RWPE1 (cell line): ENCODE results near the gene DPM1.

Experiments used
- CTCF ChIA-PET: fragments of 350-600 bp; sonication (Branson Sonifier 250); formaldehyde crosslinking; extraction: SDS; loops from one replicate; lab custom pipeline; 2021; lab: Yijun Ruan, JAX
- POLR2A ChIA-PET: fragments of 400-600 bp; formaldehyde crosslinking; extraction: SDS; loops from one replicate; lab custom pipeline; 2020; ENCODE audit warnings: antibody characterized with exemption; ENCODE audit not compliant: low non-redundant PET; lab: Yijun Ruan, JAX
- DNase-seq: peaks from one replicate; pipeline ENCODE4 v3.0.0; 2012; ENCODE audit warnings: low spot score
- H3K27ac ChIP-seq: fragments of 450-650 bp; 2 replicates; pipeline ENCODE4 v1.5.1; 2017
- TF ChIP-seq, protein P1 (sequence below): fragments of 450-650 bp; conservative IDR thresholded peaks from 2 replicates; pipeline ENCODE4 v1.5.1; 2017; ENCODE audit warnings: low read depth, mild to moderate bottlenecking

The DPM1 gene

DNA sequence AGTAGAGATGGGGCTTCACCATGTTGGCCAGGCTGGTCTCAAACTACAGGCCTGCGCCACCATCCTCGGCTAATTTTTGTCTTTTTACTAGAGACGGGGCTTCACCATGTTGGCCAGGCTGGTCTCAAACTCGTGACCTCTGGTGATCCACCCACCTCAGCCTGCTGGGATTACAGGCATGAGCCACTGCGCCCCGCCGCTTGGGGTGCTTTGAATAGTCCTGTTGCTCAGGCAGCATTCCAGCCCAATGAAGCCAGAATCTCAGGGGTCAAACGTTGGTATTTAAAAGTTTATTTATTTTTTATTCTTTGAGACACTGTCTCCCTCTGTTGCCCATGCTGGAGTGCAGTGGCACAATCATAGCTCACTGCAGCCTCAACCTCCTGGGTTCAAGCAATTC is 11.6 kb upstream of the DPM1 start:
- CTCF ChIA-PET, result interaction anchor here (0.6 kb wide), 1 partner anchor 340 kb away, joined by 3 read pairs; no protein-coding TSS in a partner anchor
- POLR2A ChIA-PET, result no interaction called here

GRCh38 chr20:50969435-50969834 is 11.1 kb upstream of the DPM1 start:
- POLR2A ChIA-PET, result no interaction called here
- H3K27ac ChIP-seq, result no peak overlapping the region
- no peak for DNase-seq
- CTCF ChIA-PET, result interaction anchor here (0.6 kb wide), 1 partner anchor 341 kb away, joined by 3 read pairs; no protein-coding TSS in a partner anchor
- TF ChIP-seq, protein P1, sequence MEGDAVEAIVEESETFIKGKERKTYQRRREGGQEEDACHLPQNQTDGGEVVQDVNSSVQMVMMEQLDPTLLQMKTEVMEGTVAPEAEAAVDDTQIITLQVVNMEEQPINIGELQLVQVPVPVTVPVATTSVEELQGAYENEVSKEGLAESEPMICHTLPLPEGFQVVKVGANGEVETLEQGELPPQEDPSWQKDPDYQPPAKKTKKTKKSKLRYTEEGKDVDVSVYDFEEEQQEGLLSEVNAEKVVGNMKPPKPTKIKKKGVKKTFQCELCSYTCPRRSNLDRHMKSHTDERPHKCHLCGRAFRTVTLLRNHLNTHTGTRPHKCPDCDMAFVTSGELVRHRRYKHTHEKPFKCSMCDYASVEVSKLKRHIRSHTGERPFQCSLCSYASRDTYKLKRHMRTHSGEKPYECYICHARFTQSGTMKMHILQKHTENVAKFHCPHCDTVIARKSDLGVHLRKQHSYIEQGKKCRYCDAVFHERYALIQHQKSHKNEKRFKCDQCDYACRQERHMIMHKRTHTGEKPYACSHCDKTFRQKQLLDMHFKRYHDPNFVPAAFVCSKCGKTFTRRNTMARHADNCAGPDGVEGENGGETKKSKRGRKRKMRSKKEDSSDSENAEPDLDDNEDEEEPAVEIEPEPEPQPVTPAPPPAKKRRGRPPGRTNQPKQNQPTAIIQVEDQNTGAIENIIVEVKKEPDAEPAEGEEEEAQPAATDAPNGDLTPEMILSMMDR, result no peak

More for the DNA sequence above, 11.6 kb upstream of the DPM1 start:
- DNase-seq, result no peak
- no peak overlapping the region for H3K27ac ChIP-seq
- TF ChIP-seq, protein P1, result no peak

DNA sequence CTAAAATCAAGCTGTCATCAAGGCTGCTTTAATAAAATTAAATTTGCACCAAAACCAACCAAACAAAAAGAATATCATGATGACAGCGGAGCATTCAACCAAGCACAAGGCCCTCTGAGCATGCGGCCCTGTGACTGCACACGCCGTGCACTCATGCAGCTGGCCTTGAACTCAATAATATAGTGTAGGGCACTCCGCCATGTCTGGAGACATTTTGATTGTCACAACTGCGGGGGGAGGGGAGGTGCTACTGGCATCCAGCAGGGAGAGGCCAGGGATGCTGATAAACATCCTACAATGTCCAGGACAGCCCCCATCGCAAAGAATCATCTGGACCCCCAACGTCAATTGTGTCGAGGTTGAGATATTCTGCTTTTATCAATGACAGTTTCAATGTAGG is 10.0 kb upstream of the DPM1 start:
- no peak overlapping the region for H3K27ac ChIP-seq
- CTCF ChIA-PET, result interaction anchor here (0.6 to 1.6 kb wide), 3 partner anchors 13 to 184 kb away, joined by 4 to 6 read pairs (median 4); no protein-coding TSS in a partner anchor
- no peak for DNase-seq
- TF ChIP-seq, protein P1, result no peak
- POLR2A ChIA-PET, result no interaction called here

DNA sequence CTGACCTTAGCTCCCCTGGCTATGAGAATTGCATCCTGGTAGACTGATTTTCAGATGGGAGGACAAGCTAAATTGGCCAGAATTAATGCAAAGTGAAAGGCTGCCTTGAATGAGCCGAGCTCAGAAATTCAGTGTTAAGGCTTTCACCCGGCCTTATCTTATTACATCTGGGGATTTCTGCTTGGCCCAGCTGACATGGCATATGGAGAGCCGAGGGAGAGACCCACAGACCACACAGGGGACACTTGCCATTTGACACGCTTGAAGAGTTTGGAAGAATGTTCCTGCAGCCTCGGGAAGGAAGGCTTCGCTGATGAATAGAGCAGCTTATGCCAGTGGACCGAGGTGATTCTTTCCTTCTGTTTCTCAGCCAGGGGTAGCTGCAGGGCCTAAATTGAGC is 9.3 kb upstream of the DPM1 start:
- TF ChIP-seq, protein P1, result no peak
- DNase-seq, result no peak
- ChIA-PET POLR2A (interaction anchor here (0.9 kb wide), 1 partner anchor 17 kb away, joined by 3 read pairs; no protein-coding TSS in a partner anchor), CTCF (interaction anchor here (0.6 to 1.6 kb wide), 3 partner anchors 14 to 185 kb away, joined by 4 to 6 read pairs (median 4); no protein-coding TSS in a partner anchor)
- H3K27ac ChIP-seq, result no peak overlapping the region

DNA sequence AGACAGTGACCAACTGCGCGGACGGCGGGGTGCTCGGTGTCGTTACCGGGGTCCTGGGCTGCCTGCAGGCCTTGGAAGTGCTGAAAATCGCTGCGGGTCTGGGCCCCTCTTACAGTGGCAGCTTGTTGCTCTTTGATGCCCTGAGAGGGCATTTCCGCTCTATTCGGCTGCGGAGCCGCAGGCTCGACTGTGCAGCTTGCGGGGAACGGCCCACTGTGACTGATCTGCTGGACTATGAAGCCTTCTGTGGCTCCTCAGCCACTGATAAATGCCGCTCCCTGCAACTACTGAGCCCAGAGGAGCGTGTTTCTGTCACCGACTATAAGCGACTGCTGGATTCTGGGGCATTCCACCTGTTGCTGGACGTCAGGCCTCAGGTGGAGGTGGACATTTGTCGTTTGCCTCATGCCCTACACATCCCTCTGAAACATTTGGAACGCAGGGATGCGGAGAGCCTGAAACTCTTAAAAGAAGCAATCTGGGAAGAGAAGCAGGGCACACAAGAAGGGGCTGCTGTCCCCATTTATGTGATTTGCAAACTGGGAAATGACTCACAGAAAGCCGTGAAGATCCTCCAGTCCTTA is 1.3 kb upstream of the DPM1 start:
- ChIA-PET CTCF (interaction anchor here (0.5 to 1.5 kb wide), 3 partner anchors 11 to 145 kb away, joined by 3 read pairs; no protein-coding TSS in a partner anchor), POLR2A (interaction anchor here (2.0 kb wide), 1 partner anchor 169 kb away, joined by 6 read pairs; no protein-coding TSS in a partner anchor)
- peak overlapping the region; percentile 80; the same call in 1 of the 2 replicates for H3K27ac ChIP-seq
- TF ChIP-seq, protein P1, result no peak
- no peak for DNase-seq

GRCh38 chr20:50958615-50959542 is 547 bp upstream of the DPM1 start, which contains the start of gene MOCS3:
Gene MOCS3, plus strand, starts transcription at chr20:50958818. Its CDS starts 25 bp downstream, at chr20:50958843.
- H3K27ac ChIP-seq, result peak within 1 kb of the TSS; percentile 80
- ChIA-PET POLR2A (interaction anchor here (0.5 to 2.0 kb wide), 6 partner anchors 12 to 718 kb away, joined by 3 to 10 read pairs (median 6); partner anchors contain the start of gene ADNP), CTCF (interaction anchor here (0.5 to 2.7 kb wide), 13 partner anchors 10 to 1269 kb away, joined by 3 to 11 read pairs (median 4); partner anchors contain the start of gene BCAS4)
- peak; percentile 92 for DNase-seq
- TF ChIP-seq, protein P1, result no peak
